Erythroblast (primary cell): ENCODE data around the gene ARL6IP5.

Source experiments
- GATA1 ChIP-seq: IDR thresholded peaks from 2 replicates; pipeline ENCODE4 v1.6.1; 2011; ENCODE audit warnings: low read depth, mild to moderate bottlenecking, control low read depth, low read length, moderate library complexity
- POLR2A ChIP-seq: IDR thresholded peaks from 2 replicates; pipeline ENCODE4 v1.6.1; 2011; ENCODE audit warnings: mild to moderate bottlenecking, low read length

- TF ChIP-seq POLR2A, result no peak
- no peak for TF ChIP-seq GATA1
These were observed 56.6 kb downstream of the ARL6IP5 start for GRCh38 chr3:69141313-69141712.
